ENCODE data around the gene RALGAPB.
"Not testable (repeated sequence)": the region's sequence is repeated elsewhere in the genome, so short reads cannot be mapped to it uniquely, and the experiment has no call there.

The RALGAPB gene

DNA sequence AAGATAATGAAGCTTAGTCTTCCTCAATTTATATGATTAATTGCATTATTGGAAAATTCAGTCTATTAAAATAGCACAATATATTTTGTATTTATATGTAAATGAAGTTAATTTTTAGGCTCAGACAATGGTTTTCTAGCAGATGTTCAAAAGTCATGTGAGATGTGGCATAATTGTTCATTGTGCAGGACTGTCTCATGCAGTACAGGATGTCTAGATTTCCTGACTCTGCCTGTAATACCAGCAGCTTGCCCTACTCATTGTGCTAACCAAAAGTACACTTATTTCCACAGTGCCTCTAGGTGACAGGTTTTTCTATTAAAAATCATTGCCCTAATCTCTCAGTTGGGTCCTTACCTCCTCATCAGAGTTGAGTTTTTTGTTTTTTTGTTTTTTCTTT, 12.4 kb downstream of the RALGAPB start:
- no peak for DNase-seq (ENCODE audit: low read depth in 1 of 2, low spot score in 1 of 2)

DNA sequence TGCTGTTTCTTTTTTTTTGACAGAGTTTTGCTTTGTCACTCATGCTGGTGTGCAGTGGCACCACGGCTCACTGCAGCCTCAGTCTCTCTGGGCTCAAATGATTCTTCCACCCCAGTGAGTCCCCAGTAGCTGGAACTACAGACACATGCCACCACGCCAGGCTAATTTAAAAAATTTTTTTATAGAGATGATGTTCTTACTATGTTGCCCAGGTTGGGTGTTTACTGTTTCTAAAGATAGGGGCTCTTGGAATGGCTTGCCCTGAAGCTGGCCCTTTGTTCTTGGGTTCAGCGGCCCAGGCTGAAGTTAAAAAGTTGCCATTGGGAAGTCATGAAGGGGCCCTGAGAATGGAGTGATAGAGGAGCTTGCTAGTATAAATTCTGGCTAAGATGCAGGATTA, 16.5 kb downstream of the RALGAPB start:
- DNase-seq (ENCODE audit: low read depth in 1 of 2, low spot score in 1 of 2): no peak

DNA sequence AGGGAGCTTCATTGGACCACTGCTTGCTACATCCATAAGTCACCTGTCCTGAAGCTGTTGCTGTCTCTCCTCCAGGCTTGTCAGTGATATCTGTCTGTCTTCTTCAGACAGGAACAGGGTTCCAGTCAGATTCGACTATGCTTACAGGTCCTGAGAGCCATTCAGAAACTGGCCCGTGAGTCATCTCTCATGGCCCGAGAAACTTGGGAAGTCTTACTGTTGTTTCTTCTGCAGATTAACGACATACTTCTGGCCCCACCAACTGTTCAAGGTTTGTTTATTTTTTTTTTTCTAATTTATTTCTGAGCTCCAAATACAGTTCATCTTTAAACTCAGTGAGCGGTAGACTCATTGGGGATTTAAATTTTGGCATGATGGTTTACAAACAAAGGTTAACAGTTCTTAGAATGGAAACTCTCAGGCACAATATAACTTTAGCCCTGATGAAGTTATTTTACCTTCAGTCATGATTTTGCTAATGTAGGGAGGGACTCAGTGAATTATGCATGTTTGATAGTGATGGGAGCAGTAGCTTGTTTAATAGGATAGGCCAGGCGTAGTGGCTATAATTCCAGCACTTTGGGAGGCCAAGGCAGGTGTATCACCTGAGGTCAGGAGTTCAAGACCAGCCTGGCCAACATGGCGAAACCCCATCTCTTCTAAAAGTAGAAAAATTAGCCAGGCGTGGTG, 24.7 kb downstream of the RALGAPB start:
- DNase-seq (ENCODE audit: low read depth in 1 of 2, low spot score in 1 of 2): no peak

DNA sequence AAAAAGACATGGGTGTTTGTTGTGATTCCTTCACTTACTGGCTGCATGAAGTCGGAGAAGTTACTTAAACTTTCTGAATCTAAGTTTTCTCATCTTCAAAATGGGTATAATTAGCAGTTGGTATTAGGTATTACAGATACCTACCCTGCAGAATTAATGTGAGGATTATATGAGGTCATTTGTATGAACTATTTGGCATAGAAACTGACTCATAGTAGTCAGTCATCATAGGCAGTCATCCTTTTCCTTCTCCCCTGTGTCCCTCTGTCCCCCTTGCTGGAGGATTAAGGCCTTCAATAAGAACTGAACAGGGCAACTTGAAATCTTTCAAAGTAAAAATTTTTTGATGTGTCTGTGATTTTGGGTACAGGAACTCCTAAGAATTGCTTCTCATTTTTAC, 26.3 kb downstream of the RALGAPB start:
- no peak for DNase-seq (ENCODE audit: low read depth in 1 of 2, low spot score in 1 of 2)

DNA sequence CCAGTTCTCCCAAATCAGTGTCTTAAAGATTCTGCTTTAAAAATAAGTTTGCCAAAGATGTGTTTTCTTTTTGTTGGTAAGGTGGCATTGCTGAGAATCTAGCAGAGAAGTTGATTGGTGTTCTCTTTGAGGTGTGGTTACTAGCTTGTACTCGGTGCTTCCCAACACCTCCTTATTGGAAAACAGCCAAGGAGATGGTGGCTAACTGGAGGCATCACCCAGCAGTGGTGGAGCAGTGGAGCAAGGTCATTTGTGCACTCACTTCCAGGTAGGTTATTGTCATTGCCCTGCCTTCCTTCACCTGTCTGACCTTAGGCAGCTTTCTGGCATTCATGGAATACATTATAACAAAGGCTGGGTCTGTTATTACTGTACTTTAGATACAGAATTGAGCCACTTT, 26.7 kb downstream of the RALGAPB start:
- DNase-seq (ENCODE audit: low read depth in 1 of 2, low spot score in 1 of 2): no peak

DNA sequence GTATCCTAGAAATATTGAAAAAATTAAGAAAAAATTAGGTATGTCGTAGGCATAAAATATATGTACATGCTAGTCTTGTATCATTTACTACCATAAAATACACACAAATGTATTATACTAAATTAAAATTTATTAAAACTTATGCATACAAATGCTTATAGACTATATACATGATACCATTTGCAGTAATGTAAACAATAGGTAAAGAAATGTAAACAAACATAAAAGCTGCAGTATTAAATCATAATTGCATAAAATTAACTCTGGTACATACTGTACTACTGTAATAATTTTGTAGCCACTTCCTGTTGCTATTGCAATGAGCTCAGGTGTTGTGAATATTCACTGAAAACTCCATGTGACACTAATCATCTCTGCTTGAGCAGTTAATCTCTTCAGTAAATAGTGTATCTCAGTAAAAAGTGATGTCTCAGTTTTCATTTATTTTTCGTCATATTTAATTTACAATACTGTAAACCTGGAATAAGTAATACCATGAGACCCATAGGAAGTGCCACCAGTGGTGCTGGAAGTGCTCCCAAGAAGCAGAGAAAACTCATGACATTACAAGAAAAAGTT, 29.3 kb downstream of the RALGAPB start:
- no peak for DNase-seq (ENCODE audit: low read depth in 1 of 2, low spot score in 1 of 2)

DNA sequence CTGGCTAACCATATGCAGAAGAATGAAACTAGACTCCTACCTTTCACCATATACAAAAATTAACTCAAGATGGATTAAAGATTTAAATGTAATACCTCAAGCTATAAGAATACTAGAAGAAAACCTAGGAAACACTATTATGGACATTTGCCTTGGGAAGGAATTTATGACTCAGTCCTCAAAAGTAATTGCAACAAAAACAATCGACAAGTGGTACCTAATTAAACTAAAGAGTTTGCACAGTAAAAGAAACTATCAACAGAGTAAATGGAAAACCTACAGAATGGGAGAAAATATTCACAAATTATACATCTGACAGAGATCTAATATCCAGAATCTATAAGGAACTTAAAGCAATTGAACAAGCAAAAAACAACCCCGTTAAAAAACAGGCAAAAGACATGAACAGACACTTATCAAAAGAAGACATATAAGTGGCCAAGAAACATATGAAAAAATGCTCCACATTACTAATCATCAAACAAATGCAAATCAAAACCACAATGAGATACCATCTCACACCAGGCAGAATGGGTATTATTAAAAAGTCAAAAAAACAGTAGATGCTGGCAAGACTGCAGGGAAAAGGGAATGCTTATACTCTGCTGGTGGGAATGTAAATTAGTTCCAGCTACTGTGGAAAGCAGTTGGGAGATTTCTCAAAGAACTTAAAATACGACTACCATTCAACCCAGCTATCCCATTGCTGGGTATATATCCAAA, 31.9 kb downstream of the RALGAPB start:
- DNase-seq (ENCODE audit: low read depth in 1 of 2, low spot score in 1 of 2): no peak

DNA sequence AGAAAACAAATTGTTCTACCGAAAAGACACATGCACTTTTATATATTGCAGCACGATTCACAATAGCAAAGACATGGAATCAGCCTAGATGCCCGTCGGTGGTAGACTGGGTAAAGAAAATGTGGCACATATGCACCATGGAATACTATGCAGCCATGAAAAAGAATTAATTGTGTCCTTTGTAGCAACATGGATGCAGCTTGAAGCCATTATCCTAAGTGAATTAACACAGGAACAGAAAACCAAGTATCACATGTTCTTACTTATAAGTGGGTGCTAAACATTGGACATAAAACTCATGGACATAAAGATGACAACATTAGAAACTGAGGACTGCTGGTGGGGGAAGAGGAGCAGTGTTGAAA, 32.4 kb downstream of the RALGAPB start:
- DNase-seq (ENCODE audit: low read depth in 1 of 2, low spot score in 1 of 2): no peak

DNA sequence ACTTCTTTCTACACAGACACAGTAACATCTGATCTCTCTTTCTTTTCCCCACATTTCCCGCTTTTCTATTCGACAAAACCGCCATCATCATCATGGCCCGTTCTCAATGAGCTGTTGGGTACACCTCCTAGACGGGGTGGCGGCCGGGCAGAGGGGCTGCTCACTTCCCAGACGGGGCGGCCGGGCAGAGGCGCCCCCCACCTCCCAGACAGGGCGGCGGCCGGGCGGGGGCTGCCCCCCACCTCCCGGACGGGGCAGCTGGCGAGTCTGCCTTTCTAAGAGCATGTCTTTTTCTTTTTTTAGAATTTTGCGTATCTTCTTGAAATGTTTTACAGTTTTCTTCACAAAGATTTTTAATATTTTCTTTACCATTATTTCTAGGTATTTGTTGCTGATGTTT, 39.1 kb downstream of the RALGAPB start:
- DNase-seq (ENCODE audit: low read depth in 1 of 2, low spot score in 1 of 2): not testable (repeated sequence)

DNA sequence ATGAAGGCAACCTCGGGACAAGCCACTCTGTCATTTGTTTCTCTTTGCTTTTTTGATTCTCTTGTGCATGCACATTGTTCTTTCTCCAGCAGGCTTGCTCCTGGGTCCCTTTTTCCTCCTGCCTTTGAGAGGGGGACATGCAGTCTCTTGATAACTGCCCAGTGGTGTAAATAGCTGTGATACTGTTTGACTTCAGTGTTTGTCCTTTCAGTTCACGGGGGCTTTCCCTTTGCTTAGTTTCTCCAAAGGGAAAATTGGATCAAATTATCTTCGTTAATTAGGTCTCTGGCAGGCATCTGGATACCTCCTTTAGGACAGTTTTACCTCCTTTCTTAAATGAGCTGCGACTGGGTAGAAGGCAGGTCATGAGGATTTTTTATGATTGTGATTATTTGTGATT, 41.5 kb downstream of the RALGAPB start:
- no peak for DNase-seq (ENCODE audit: low read depth in 1 of 2, low spot score in 1 of 2)

DNA sequence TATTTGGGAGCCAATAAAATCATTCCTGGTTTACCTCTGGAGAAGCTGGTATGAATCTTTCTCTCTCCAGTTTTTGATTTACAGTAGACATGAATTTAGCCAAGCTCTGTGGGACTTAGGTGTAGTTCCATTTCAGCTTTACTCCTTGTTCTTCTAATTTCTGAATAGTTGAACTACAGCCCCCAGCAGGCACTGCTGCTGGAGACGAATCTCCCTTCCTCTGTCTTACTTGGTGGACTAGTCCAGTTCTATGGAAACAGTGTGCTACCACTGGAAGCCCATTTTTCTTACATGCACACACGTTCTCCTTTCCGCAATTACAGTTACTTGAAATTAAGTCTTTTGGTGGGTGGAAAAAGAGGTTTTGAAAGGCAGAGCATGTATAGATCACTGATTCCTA, 42.3 kb downstream of the RALGAPB start:
- no peak for DNase-seq (ENCODE audit: low read depth in 1 of 2, low spot score in 1 of 2)

DNA sequence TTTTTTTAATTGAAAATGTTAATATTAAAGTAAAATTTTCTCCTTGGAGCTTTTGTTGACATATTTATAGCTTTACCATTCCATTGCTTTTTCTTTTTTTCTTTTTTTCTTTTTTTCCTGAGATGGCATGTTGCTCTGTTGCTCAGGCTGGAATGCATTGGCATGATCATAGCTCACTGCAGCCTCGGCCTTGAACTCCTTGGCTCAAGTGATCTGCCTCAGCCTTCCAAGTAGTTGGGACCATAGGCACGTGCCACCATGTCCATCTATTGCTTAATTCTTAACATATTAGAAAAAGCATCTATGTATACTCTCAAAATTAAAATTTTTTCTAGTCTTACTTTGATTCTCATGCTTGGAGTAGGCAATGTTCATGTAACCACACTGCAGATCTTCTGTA, 43.0 kb downstream of the RALGAPB start:
- DNase-seq (ENCODE audit: low read depth in 1 of 2, low spot score in 1 of 2): no peak

DNA sequence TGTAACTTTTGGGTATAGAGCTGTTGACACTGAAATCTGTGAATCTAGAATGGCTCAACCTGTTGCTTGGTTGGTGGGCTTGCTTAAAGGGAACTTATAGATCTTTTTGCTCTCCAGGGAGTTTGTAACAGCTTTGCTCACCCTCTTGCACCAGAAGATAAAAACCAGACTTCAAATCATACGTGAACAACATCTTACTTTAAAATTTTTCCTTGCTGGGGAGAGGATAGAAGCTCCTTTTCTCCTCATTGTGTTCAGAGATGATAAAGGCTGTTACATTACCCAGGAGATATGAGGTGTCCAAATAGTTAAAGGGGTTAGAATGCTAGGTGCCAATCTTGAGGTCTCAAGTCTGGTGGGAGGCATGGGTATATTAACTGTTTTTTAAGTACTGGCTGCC, 46.8 kb downstream of the RALGAPB start:
- DNase-seq (ENCODE audit: low read depth in 1 of 2, low spot score in 1 of 2): no peak

DNA sequence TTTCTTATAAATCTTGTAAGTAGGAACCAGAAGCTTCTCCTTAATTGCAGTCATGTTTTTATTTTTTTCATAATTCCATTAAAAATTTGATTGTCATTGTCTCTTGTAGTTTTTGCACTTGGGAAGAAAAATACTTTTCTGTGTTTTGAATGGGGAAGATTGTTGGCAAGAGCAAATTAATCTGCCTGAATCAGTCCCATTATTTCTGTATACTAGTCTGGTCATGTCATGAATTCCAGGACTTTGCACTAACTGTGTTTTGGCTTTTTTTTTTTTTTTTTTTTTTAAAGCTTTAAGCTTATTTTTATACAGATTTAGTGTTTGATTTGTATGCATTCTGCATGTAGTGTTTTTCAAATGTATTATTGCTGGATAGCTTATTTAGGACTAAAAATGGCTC, 47.6 kb downstream of the RALGAPB start:
- DNase-seq (ENCODE audit: low read depth in 1 of 2, low spot score in 1 of 2): no peak

DNA sequence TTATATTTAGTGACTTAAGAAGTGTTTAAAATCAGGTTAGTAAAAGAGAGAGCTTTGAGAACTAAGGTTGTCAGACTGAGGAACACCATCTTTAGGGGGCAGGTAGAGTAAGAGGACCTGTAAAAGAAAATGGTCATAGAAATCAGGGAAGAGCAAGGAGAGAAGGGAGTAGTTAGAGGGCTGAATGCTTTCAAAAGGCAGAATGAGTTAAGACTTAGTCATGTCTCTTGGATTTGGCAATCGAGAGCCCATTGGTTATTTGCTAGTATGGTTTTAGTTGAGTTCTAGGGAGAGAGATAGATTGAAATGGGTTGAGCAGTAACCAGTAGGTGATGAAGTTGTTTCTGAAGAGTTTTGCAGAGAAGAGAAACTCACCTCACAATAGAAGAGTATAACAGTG, 51.1 kb downstream of the RALGAPB start:
- no peak for DNase-seq (ENCODE audit: low read depth in 1 of 2, low spot score in 1 of 2)

DNA sequence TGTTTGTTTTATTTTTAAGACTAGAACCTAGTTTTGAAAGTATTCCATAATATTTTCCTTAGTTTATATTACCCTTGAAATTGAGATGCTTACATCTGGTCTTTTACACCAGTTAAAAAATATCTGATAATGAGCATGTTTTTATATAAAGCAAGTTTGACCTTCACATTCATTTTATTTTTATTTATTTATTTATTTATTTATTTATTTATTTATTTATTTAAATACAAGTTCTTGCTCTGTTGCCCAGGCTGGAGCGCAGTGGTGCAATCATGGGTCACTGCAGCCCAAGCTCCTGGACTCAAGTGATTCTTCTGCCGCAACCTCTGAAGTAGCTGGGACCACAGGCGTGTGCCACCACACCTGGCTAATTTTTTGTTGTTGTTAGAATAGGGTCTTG, 55.5 kb downstream of the RALGAPB start:
- no peak for DNase-seq (ENCODE audit: low read depth in 1 of 2, low spot score in 1 of 2)

DNA sequence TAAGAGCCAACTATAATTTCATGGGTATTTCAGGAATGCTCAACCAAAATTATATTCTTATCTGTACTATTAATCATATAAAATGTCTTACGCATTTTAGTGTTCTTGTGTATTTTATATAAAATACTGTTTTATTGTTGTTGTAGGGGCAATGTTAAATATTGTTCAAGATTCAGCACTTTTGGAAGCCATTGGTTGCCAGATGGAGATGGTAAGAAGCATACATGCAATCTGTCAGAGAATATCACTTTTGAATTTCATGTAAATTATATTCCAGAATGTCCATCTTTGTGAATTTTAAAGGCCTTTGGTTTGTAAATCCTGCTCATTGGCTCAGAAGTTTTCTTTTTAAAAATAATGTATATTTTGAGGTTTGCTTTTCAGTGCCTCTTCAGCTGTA, 58.4 kb downstream of the RALGAPB start:
- DNase-seq (ENCODE audit: low read depth in 1 of 2, low spot score in 1 of 2): no peak

DNA sequence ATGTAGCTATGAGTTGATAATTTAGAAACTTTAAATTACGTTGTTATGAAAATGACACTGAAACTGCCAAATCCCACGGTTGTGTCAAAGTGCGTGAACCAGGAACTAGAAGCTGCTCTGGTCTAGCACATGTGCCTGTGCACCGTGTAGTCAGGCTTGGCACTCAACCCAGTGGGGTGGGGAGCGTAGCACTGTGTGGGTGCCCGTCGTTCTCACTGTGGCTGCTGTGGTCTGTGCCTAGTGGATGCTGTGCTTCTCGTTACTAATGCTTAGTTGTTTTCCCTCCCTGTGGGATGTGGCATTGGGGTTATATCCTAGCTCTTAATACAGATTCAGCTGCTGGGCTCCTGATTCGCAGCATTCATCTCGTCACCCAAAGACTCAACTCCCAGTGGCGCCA, 62.1 kb downstream of the RALGAPB start:
- no peak for DNase-seq (ENCODE audit: low read depth in 1 of 2, low spot score in 1 of 2)

DNA sequence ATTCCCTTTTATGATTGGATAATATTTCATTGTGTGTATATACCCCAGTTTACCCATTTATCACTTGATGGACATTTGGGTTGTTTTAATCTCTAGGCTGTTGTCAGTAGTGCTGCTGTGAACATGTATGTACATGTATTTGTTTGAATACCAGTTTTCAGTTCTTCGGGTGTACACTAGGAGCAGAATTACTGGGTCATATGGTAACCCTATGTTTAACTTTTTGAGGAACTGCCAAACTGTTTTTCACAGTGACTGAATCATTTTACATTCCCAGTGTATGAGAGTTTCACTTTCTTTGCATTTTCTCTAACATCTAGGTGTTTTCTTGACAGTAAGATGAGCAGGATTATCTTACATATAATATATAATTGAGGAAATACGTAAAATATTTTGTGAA, 63.7 kb downstream of the RALGAPB start:
- no peak for DNase-seq (ENCODE audit: low read depth in 1 of 2, low spot score in 1 of 2)

DNA sequence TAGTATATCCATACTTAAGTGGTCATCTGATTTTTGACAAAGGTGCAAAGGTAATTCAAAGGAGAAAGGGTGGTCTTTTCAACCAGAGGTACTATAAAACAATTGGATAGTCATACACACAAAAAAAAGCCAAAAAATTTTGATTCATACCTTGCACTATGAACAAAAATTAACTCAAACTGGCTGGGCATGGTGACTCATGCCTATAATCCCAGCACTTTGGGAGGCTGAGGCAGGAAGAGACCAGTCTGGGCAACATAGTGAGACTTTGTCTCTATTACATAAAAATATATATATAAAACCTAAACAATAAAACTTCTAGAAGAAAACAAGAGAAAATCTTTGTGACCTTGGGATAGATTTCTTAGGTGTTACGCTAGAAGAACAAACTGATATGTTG, 64.5 kb downstream of the RALGAPB start:
- no peak for DNase-seq (ENCODE audit: low read depth in 1 of 2, low spot score in 1 of 2)

DNA sequence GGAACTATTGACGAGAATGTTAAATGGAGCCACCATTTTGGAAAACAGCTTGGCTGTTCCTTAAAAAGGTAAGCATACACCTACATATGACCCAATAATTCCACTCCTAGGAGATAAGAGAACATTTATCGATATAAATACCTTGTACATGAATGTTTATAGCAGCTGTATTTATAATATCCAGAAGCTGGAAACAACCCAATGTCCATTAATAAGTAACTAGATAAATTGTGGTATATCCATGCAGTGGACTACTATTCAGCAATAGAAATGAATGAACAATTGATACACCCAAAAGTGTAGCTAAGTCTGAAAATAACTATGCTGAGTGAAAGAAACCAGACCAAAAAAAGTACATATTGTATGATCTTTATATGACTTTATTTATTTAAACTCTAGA, 66.1 kb downstream of the RALGAPB start:
- DNase-seq (ENCODE audit: low read depth in 1 of 2, low spot score in 1 of 2): no peak

DNA sequence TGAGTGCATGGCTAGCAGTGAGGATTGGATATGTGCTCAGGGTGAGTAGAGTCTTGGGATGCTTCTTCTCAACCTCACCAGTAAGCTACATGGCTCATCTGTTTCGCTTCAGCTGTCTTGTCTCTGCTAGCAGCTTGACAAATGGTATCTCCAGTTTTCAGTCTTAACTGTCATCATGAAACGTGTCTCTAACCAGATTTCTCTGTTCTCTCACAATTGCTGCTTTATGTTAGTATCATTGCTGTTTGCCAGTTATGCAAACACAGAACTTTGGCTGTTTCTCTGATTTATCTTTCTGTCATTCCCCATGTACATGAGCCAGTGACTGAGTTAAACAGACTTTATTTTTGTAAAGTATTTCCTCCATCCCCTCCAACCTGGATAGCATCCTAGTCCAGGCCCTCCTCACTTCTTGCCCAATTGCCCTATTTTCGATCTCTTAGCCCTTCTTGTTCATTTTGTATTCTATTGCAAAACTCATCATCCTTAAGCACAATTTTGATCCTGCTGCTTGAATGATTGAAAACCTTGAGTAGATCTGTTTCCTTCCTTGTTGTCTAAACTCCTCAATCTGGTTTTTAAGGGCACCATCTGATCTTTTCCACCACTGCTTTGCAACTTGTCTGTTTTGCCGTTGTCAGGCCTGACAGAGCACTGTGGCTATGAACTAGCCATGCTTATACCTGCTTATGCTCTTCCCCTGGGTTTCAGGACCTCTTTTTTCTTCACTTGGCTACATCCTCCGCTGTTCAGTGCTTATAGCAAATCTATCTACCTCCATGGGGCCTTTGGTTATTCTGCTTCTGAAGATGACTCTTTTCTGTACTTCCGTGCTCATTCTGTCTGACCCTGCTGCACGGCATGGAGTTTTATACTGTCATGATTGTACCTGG, 70.6 kb downstream of the RALGAPB start:
- DNase-seq (ENCODE audit: low read depth in 1 of 2, low spot score in 1 of 2): no peak
